HG03565 (cell line): Measurements from ENCODE around the gene SLC30A3.

Experiments
- ATAC-seq: cut with Tn5 transposase; IDR thresholded peaks from one replicate; pipeline ENCODE4 v1.9.1; 2021; ENCODE audit warnings: mild to moderate bottlenecking, moderate library complexity; ENCODE audit not compliant: unreplicated experiment

Gene SLC30A3

GRCh38 chr2:27208486-27209050 lies 54.3 kb downstream of the SLC30A3 start:
- no peak for ATAC-seq

- ATAC-seq: no peak
These were observed 56.5 kb downstream of the SLC30A3 start for GRCh38 chr2:27206346-27206745.

GRCh38 chr2:27205206-27205605 lies 57.6 kb downstream of the SLC30A3 start:
- no peak for ATAC-seq

GRCh38 chr2:27204566-27204965 lies 58.3 kb downstream of the SLC30A3 start:
- ATAC-seq: no peak

- no peak for ATAC-seq
These were observed 59.1 kb downstream of the SLC30A3 start for GRCh38 chr2:27203741-27204140.
